GM06990 (cell line): ENCODE measurements around the gene DGKK.

Source experiments
- DNase-seq: peaks from one replicate; pipeline ENCODE4 v3.0.0-alpha.2; 2011; ENCODE audit not compliant: insufficient read length; ENCODE audit errors: extremely low read depth
- H3K27me3 ChIP-seq: replicated peaks from 2 replicates; pipeline ENCODE4 v1.6.0; 2011; ENCODE audit warnings: low read length; ENCODE audit not compliant: control insufficient read depth, insufficient read depth
- H3K36me3 ChIP-seq: 2 replicates; pipeline ENCODE4 v1.5.1; 2011; ENCODE audit warnings: low read length; ENCODE audit not compliant: control insufficient read depth, insufficient read depth
- H3K4me3 ChIP-seq: replicated peaks from 2 replicates; pipeline ENCODE4 v1.5.1; 2011; ENCODE audit warnings: low read depth, mild to moderate bottlenecking, control low read depth, low read length
- CTCF ChIP-seq: IDR thresholded peaks from 2 replicates; pipeline ENCODE4 v1.5.1; 2011; ENCODE audit warnings: low read length, control low read depth, mild to moderate bottlenecking, inconsistent platforms; ENCODE audit not compliant: insufficient read depth, poor library complexity, severe bottlenecking

DGKK gene

DNA sequence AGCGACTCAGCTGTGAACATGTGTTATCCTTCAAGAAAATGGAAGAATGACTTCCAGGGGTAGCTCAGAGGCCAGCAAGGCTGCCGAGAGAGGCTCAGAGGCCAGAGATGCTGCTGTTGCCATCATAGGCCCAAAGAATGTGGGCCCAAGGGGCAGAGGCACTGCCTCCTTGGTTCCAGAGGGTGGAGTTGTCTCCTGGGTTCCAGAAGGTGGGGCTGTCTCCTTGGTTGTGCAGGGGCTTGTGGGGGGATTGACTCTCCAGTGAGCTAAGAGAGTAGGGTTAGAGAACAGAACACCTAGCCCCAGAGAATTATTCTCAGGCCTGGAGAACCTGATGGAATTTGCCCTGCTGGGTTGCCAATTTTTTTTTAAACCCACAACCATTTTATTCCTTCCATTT lies 62.6 kb downstream of the DGKK start:
- no peak for DNase-seq
- no peak overlapping the region for H3K4me3 ChIP-seq
- no peaks in the 10 kb centered on the region for H3K27me3 ChIP-seq
- no peak for TF ChIP-seq CTCF
- H3K36me3 ChIP-seq: no peaks in the 10 kb centered on the region

- no peak overlapping the region for H3K4me3 ChIP-seq
- no peak for TF ChIP-seq CTCF
- no peaks in the 10 kb centered on the region for H3K27me3 ChIP-seq
- H3K36me3 ChIP-seq: no peaks in the 10 kb centered on the region
- DNase-seq: no peak
Observed at GRCh38 chrX:50403903-50404302, 66.7 kb downstream of the DGKK start.

GRCh38 chrX:50402886-50403285 lies 67.7 kb downstream of the DGKK start:
- no peak for DNase-seq
- Histone ChIP-seq H3K4me3 (no peak overlapping the region), H3K27me3 (no peaks in the 10 kb centered on the region), H3K36me3 (no peaks in the 10 kb centered on the region)
- no peak for TF ChIP-seq CTCF

DNA sequence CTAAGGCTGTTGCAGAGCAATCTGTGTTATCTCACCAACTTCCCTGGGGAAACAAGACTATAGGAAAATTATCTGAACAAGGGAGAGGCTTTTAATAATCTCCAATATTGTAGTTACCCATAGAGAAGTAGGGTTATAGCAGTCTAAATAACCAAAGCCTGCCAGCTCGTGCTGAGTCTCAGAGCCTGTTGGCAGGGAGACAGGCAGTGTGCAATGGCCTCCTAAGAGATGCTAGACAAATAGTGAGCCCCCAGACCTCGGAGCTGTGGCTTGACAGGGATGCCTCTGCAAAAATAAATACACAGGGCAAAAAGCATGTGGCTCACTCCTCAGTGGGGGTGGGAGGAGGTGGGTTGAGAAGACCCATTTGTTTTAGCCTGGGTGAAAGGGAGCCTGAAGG lies 76.7 kb downstream of the DGKK start:
- TF ChIP-seq CTCF: no peak
- Histone ChIP-seq H3K4me3 (no peak overlapping the region), H3K27me3 (no peaks in the 10 kb centered on the region), H3K36me3 (no peaks in the 10 kb centered on the region)
- DNase-seq: no peak

GRCh38 chrX:50386520-50386919 lies 84.1 kb downstream of the DGKK start:
- TF ChIP-seq CTCF: no peak
- Histone ChIP-seq H3K4me3 (no peak overlapping the region), H3K36me3 (no peaks in the 10 kb centered on the region), H3K27me3 (no peaks in the 10 kb centered on the region)
- no peak for DNase-seq

DNA sequence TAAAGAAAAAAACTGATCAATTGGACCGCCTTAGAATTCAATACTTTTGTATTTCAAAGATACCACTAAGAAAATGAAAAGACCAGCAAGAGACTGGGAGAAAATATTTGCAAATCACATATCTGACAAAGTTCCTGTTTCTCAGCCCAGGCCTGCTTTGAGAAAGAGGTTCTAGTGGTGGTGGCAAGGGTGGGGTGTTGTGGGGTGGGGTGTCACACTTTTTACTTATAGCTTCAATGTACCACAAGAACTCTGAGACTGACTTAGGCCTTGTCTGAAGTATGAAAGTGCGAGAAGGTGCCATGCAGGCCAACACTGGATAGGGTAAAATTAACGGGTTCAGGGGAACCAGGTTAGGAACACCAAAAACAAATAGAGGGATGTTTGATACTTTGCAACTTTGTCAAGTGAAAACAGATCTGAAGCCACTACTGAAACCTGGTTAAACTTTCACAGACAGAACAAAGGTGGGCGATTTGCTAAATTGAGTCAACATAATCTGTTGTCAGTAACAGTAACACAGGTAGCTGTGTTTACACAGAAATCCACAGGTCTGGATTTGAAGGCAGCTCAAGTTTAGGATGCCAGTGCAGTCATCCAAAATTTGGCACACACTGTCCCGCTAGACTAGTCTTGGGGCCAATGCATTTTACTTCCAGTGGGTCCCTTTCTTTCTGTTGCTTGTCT lies 88.8 kb downstream of the DGKK start:
- no peak for TF ChIP-seq CTCF
- Histone ChIP-seq H3K27me3 (no peaks in the 10 kb centered on the region), H3K36me3 (no peaks in the 10 kb centered on the region), H3K4me3 (no peak overlapping the region)
- DNase-seq: no peak
